Activated CD4-positive, alpha-beta T cell treated with anti-CD3 and anti-CD28 coated beads, Interleukin-2, amount 10 ng/mL, durations not matched to agents 24 days and 14 days (primary cell): ENCODE data around the gene SEC16B. TPM values are rescaled to one million over a fixed set of nuclear protein-coding genes. Genes with fewer than 3 reads are reported as not detected.

Experiments used
- DNase-seq: peaks from one replicate; pipeline ENCODE4 v3.0.0; 2022
- H3K27ac Mint-ChIP-seq: one replicate; pipeline ENCODE4 v1.8.0; 2022; ENCODE audit warnings: mild to moderate bottlenecking, mixed read lengths
- H3K27me3 Mint-ChIP-seq: one replicate; pipeline ENCODE4 v1.8.0; 2022; ENCODE audit warnings: mixed read lengths
- H3K36me3 Mint-ChIP-seq: one replicate; pipeline ENCODE4 v1.8.0; 2022; ENCODE audit warnings: low read depth, mild to moderate bottlenecking, mixed read lengths
- H3K4me1 Mint-ChIP-seq: one replicate; pipeline ENCODE4 v1.8.0; 2021; ENCODE audit warnings: mixed read lengths
- H3K4me3 Mint-ChIP-seq: one replicate; pipeline ENCODE4 v1.8.0; 2022; ENCODE audit warnings: mild to moderate bottlenecking, moderate library complexity, mixed read lengths
- H3K9me3 Mint-ChIP-seq: one replicate; pipeline ENCODE4 v1.8.0; 2021; ENCODE audit warnings: mixed read lengths
- intact Hi-C: fragments of 100-400 bp; cut with micrococcal nuclease; formaldehyde crosslinking; loops from one replicate; pipeline ENCODE4 v1.15.1; 2023
- total RNA-seq: library from RNA; stranded (reverse); gene quantifications from 2 replicates; pipeline ENCODE4 v1.2.3, GENCODE V29; 2022

SEC16B gene
- total RNA-seq, 1 donor from 2014 or later = not detected

- no peaks in the 10 kb centered on the region for H3K36me3 Mint-ChIP-seq
- H3K4me3 Mint-ChIP-seq = no peak overlapping the region
- no peak overlapping the region for H3K27ac Mint-ChIP-seq
- H3K9me3 Mint-ChIP-seq = no peaks in the 10 kb centered on the region
- H3K4me1 Mint-ChIP-seq = no peaks in the 10 kb centered on the region
- no peak for DNase-seq
- H3K27me3 Mint-ChIP-seq = no peaks in the 10 kb centered on the region
- intact Hi-C loops = no loop called here
Observed at GRCh38 chr1:177941976-177942375, 27.9 kb downstream of the SEC16B start.

- no peak overlapping the region for H3K27ac Mint-ChIP-seq
- no peaks in the 10 kb centered on the region for H3K36me3 Mint-ChIP-seq
- H3K4me3 Mint-ChIP-seq = no peak overlapping the region
- no peaks in the 10 kb centered on the region for H3K9me3 Mint-ChIP-seq
- intact Hi-C loops = no loop called here
- H3K27me3 Mint-ChIP-seq = no peaks in the 10 kb centered on the region
- no peaks in the 10 kb centered on the region for H3K4me1 Mint-ChIP-seq
- DNase-seq = no peak
Observed at GRCh38 chr1:177940682-177941081, 29.2 kb downstream of the SEC16B start.

- intact Hi-C loops = no loop called here
- Mint-ChIP-seq H3K36me3 (no peaks in the 10 kb centered on the region), H3K9me3 (no peaks in the 10 kb centered on the region), H3K4me3 (no peak overlapping the region), H3K27me3 (no peaks in the 10 kb centered on the region), H3K27ac (no peak overlapping the region), H3K4me1 (no peaks in the 10 kb centered on the region)
- DNase-seq = no peak
Observed at GRCh38 chr1:177937931-177938330, 31.9 kb downstream of the SEC16B start.

- Mint-ChIP-seq H3K36me3 (no peaks in the 10 kb centered on the region), H3K4me3 (no peak overlapping the region), H3K27me3 (no peaks in the 10 kb centered on the region), H3K9me3 (no peaks in the 10 kb centered on the region), H3K4me1 (no peaks in the 10 kb centered on the region), H3K27ac (no peak overlapping the region)
- intact Hi-C loops = no loop called here
- no peak for DNase-seq
Observed at GRCh38 chr1:177937174-177937770, 32.6 kb downstream of the SEC16B start.

- intact Hi-C loops = no loop called here
- Mint-ChIP-seq H3K4me1 (no peaks in the 10 kb centered on the region), H3K36me3 (no peaks in the 10 kb centered on the region)
Observed at GRCh38 chr1:177935638-177936415, 34.0 kb downstream of the SEC16B start.

GRCh38 chr1:177934927-177935326, 34.9 kb downstream of the SEC16B start:
- no peaks in the 10 kb centered on the region for H3K9me3 Mint-ChIP-seq
- H3K27ac Mint-ChIP-seq = no peak overlapping the region
- H3K27me3 Mint-ChIP-seq = no peaks in the 10 kb centered on the region
- intact Hi-C loops = no loop called here
- no peak for DNase-seq
- H3K36me3 Mint-ChIP-seq = no peaks in the 10 kb centered on the region
- H3K4me3 Mint-ChIP-seq = no peak overlapping the region
- no peaks in the 10 kb centered on the region for H3K4me1 Mint-ChIP-seq

More at GRCh38 chr1:177935638-177936415, 34.0 kb downstream of the SEC16B start:
- Mint-ChIP-seq H3K4me3 (no peak overlapping the region), H3K9me3 (no peaks in the 10 kb centered on the region), H3K27me3 (no peaks in the 10 kb centered on the region), H3K27ac (no peak overlapping the region)
- no peak for DNase-seq

- Mint-ChIP-seq H3K9me3 (no peaks in the 10 kb centered on the region), H3K4me3 (no peak overlapping the region), H3K27me3 (no peaks in the 10 kb centered on the region), H3K27ac (no peak overlapping the region), H3K4me1 (no peaks in the 10 kb centered on the region), H3K36me3 (no peaks in the 10 kb centered on the region)
- DNase-seq = no peak
- intact Hi-C loops = no loop called here
Observed at GRCh38 chr1:177934461-177934860, 35.4 kb downstream of the SEC16B start.

GRCh38 chr1:177933881-177934280, 36.0 kb downstream of the SEC16B start:
- Mint-ChIP-seq H3K36me3 (no peaks in the 10 kb centered on the region), H3K4me3 (no peak overlapping the region), H3K4me1 (no peaks in the 10 kb centered on the region), H3K9me3 (no peaks in the 10 kb centered on the region), H3K27me3 (no peaks in the 10 kb centered on the region), H3K27ac (no peak overlapping the region)
- intact Hi-C loops = no loop called here
- DNase-seq = no peak

- H3K9me3 Mint-ChIP-seq = no peaks in the 10 kb centered on the region
- H3K36me3 Mint-ChIP-seq = no peaks in the 10 kb centered on the region
- intact Hi-C loops = no loop called here
- H3K27me3 Mint-ChIP-seq = no peaks in the 10 kb centered on the region
- H3K4me3 Mint-ChIP-seq = no peak overlapping the region
- no peak for DNase-seq
- H3K4me1 Mint-ChIP-seq = no peaks in the 10 kb centered on the region
- no peak overlapping the region for H3K27ac Mint-ChIP-seq
Observed at GRCh38 chr1:177932123-177932522, 37.7 kb downstream of the SEC16B start.

- H3K36me3 Mint-ChIP-seq = no peaks in the 10 kb centered on the region
- DNase-seq = no peak
- no peaks in the 10 kb centered on the region for H3K9me3 Mint-ChIP-seq
- no peaks in the 10 kb centered on the region for H3K27me3 Mint-ChIP-seq
- H3K27ac Mint-ChIP-seq = no peak overlapping the region
- intact Hi-C loops = no loop called here
- H3K4me1 Mint-ChIP-seq = no peaks in the 10 kb centered on the region
- H3K4me3 Mint-ChIP-seq = no peak overlapping the region
Observed at GRCh38 chr1:177928952-177929351, 40.9 kb downstream of the SEC16B start.

- DNase-seq = no peak
- no peak overlapping the region for H3K27ac Mint-ChIP-seq
- H3K9me3 Mint-ChIP-seq = no peaks in the 10 kb centered on the region
- H3K4me3 Mint-ChIP-seq = no peak overlapping the region
- intact Hi-C loops = no loop called here
- H3K36me3 Mint-ChIP-seq = no peaks in the 10 kb centered on the region
- no peaks in the 10 kb centered on the region for H3K27me3 Mint-ChIP-seq
- no peaks in the 10 kb centered on the region for H3K4me1 Mint-ChIP-seq
Observed at GRCh38 chr1:177928194-177928593, 41.7 kb downstream of the SEC16B start.

GRCh38 chr1:177927021-177927596, 42.7 kb downstream of the SEC16B start:
- no peaks in the 10 kb centered on the region for H3K4me1 Mint-ChIP-seq
- H3K9me3 Mint-ChIP-seq = no peaks in the 10 kb centered on the region
- H3K27me3 Mint-ChIP-seq = no peaks in the 10 kb centered on the region
- intact Hi-C loops = no loop called here
- no peak for DNase-seq
- H3K4me3 Mint-ChIP-seq = no peak overlapping the region
- no peaks in the 10 kb centered on the region for H3K36me3 Mint-ChIP-seq
- H3K27ac Mint-ChIP-seq = no peak overlapping the region

- Mint-ChIP-seq H3K4me1 (no peaks in the 10 kb centered on the region), H3K9me3 (no peaks in the 10 kb centered on the region), H3K27me3 (no peaks in the 10 kb centered on the region), H3K36me3 (no peaks in the 10 kb centered on the region), H3K27ac (no peak overlapping the region), H3K4me3 (no peak overlapping the region)
- no peak for DNase-seq
- intact Hi-C loops = no loop called here
Observed at GRCh38 chr1:177926201-177926600, 43.7 kb downstream of the SEC16B start.

- no peak for DNase-seq
- Mint-ChIP-seq H3K27me3 (no peaks in the 10 kb centered on the region), H3K27ac (no peak overlapping the region), H3K4me3 (no peak overlapping the region), H3K4me1 (no peaks in the 10 kb centered on the region), H3K9me3 (no peaks in the 10 kb centered on the region), H3K36me3 (no peaks in the 10 kb centered on the region)
- intact Hi-C loops = no loop called here
Observed at GRCh38 chr1:177925006-177925405, 44.9 kb downstream of the SEC16B start.
